ENCODE results near the gene PCSK9. TPM values are rescaled to one million over a fixed set of nuclear protein-coding genes. Genes with fewer than 3 reads are reported as not detected.
A peak's percentile ranks its signal among the peaks of the same experiment; 100 is the strongest.

The PCSK9 gene
- total RNA-seq, 1 experiment from 2014 or later = 0.26 TPM

DNA sequence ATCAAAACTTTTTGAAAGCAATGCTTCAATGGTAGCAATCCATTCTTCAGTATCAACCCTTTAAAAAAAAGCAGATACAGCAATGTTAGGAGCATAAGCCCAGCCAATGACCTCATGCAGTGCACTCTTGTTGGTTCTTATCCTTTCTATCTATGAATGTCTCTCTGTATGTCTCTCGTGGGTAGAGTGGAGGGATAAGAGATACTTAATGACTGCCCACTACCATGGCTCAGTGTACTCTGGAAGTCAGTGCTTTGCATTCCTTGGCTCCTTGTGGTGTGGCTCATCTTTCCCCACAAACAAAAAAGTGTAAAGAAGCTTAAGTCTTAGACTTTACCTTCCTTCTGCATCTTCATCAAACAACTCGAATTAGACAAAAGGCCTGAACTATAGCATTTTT, 50.3 kb downstream of the PCSK9 start:
- in situ Hi-C loops (cut with HindIII; ENCODE audit: low pct_unique_long_range_greater_than_20kb, low sequenced_read_pairs) = no loop called here
- BruUV-seq (replicated peaks) = TSS peak; percentile 32
- ATAC-seq (no peak), DNase-seq (ENCODE audit: low read depth, low spot score) (no peak)
- Histone ChIP-seq H3K36me3 (ENCODE audit: control insufficient read depth, insufficient read depth, low read length) (peaks cover 67% of the 10 kb centered on the region), H3K9me3 (ENCODE audit: control insufficient read depth, insufficient read depth, low read depth, low read length) (no peaks in the 10 kb centered on the region), H3K4me1 (ENCODE audit: control insufficient read depth, insufficient read depth, low read length) (no peaks in the 10 kb centered on the region), H3K4me3 (ENCODE audit: low read depth in 2 of 2, low read length in 2 of 2) (no peak overlapping the region), H3K27me3 (ENCODE audit: control insufficient read depth, insufficient read depth, low read length) (no peaks in the 10 kb centered on the region), H3K27ac (ENCODE audit: low read length) (no peak overlapping the region)
- ChIA-PET POLR2A (no interaction called here), CTCF (no interaction called here)
- intact Hi-C loops (cut with micrococcal nuclease; ENCODE audit: unreplicated experiment) = no loop called here
- TF ChIP-seq, protein P1, sequence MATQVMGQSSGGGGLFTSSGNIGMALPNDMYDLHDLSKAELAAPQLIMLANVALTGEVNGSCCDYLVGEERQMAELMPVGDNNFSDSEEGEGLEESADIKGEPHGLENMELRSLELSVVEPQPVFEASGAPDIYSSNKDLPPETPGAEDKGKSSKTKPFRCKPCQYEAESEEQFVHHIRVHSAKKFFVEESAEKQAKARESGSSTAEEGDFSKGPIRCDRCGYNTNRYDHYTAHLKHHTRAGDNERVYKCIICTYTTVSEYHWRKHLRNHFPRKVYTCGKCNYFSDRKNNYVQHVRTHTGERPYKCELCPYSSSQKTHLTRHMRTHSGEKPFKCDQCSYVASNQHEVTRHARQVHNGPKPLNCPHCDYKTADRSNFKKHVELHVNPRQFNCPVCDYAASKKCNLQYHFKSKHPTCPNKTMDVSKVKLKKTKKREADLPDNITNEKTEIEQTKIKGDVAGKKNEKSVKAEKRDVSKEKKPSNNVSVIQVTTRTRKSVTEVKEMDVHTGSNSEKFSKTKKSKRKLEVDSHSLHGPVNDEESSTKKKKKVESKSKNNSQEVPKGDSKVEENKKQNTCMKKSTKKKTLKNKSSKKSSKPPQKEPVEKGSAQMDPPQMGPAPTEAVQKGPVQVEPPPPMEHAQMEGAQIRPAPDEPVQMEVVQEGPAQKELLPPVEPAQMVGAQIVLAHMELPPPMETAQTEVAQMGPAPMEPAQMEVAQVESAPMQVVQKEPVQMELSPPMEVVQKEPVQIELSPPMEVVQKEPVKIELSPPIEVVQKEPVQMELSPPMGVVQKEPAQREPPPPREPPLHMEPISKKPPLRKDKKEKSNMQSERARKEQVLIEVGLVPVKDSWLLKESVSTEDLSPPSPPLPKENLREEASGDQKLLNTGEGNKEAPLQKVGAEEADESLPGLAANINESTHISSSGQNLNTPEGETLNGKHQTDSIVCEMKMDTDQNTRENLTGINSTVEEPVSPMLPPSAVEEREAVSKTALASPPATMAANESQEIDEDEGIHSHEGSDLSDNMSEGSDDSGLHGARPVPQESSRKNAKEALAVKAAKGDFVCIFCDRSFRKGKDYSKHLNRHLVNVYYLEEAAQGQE (IDR thresholded peaks at IDR 0.05; ENCODE audit: insufficient read depth in 1 of 2, low read depth in 2 of 2, low read length in 1 of 2) = no peak
- TF ChIP-seq TCF7L2 (IDR thresholded peaks at IDR 0.05; ENCODE audit: low read depth, low read length) = no peak
- no peak for TF ChIP-seq SIN3A (IDR thresholded peaks at IDR 0.05; ENCODE audit: borderline replicate concordance, insufficient read depth, low read depth, low read length)
- TF ChIP-seq POLR2AphosphoS5 (IDR thresholded peaks at IDR 0.05; ENCODE audit: low read depth, low read length) = no peak
- no peak for TF ChIP-seq CTCF (IDR thresholded peaks at IDR 0.05)

- H3K4me3 ChIP-seq (ENCODE audit: low read depth in 2 of 2, low read length in 2 of 2) = no peak overlapping the region
- CTCF ChIA-PET = no interaction called here
- H3K4me1 ChIP-seq (ENCODE audit: control insufficient read depth, insufficient read depth, low read length) = no peaks in the 10 kb centered on the region
- DNase-seq (ENCODE audit: low read depth, low spot score) (no peak), ATAC-seq (no peak)
- POLR2A ChIA-PET = no interaction called here
- no peaks in the 10 kb centered on the region for H3K9me3 ChIP-seq (ENCODE audit: control insufficient read depth, insufficient read depth, low read depth, low read length)
- no peak overlapping the region for H3K27ac ChIP-seq (ENCODE audit: low read length)
- no peaks in the 10 kb centered on the region for H3K27me3 ChIP-seq (ENCODE audit: control insufficient read depth, insufficient read depth, low read length)
- no TSS peak for BruUV-seq (replicated peaks)
- TF ChIP-seq SIN3A (IDR thresholded peaks at IDR 0.05; ENCODE audit: borderline replicate concordance, insufficient read depth, low read depth, low read length) = no peak
- TF ChIP-seq POLR2AphosphoS5 (IDR thresholded peaks at IDR 0.05; ENCODE audit: low read depth, low read length) = no peak
- TF ChIP-seq TCF7L2 (IDR thresholded peaks at IDR 0.05; ENCODE audit: low read depth, low read length) = no peak
- no peak for TF ChIP-seq CTCF (IDR thresholded peaks at IDR 0.05)
- TF ChIP-seq, protein P1 (IDR thresholded peaks at IDR 0.05; ENCODE audit: insufficient read depth in 1 of 2, low read depth in 2 of 2, low read length in 1 of 2) = no peak
- peaks cover 67% of the 10 kb centered on the region for H3K36me3 ChIP-seq (ENCODE audit: control insufficient read depth, insufficient read depth, low read length)
- intact Hi-C loops (cut with micrococcal nuclease; ENCODE audit: unreplicated experiment) = no loop called here
- in situ Hi-C loops (cut with HindIII; ENCODE audit: low pct_unique_long_range_greater_than_20kb, low sequenced_read_pairs) = no loop called here
Measured at GRCh38 chr1:55092475-55092874, 53.1 kb downstream of the PCSK9 start.

Measured in Panc1 (cell line).